BLaER1 treated with 17β-estradiol and CSF1 and Interleukin-3, amounts not matched to agents 10 nM and 100 nM (cell line): Measurements from ENCODE around the gene SV2B.

Experiments
- H3K27ac ChIP-seq, 11 experiments: shearing (Covaris generic); formaldehyde crosslinking; 2 replicates each; pipeline ENCODE4 v1.8.1; 2022
- H3K27me3 ChIP-seq, 11 experiments: shearing (Covaris generic); formaldehyde crosslinking; 2 replicates each; pipeline ENCODE4 v1.8.1; 2022
- H3K36me3 ChIP-seq, 11 experiments: shearing (Covaris generic); formaldehyde crosslinking; 2 replicates each; pipeline ENCODE4 v1.8.1; 2022
- H3K4me1 ChIP-seq, 10 experiments: shearing (Covaris generic); formaldehyde crosslinking; 2 replicates each; pipeline ENCODE4 v1.8.1; 2022
- H3K4me2 ChIP-seq, 11 experiments: shearing (Covaris generic); formaldehyde crosslinking; 2 replicates each; pipeline ENCODE4 v1.8.1; 2022
- H3K4me3 ChIP-seq, 10 experiments: shearing (Covaris generic); formaldehyde crosslinking; 2 replicates each; pipeline ENCODE4 v1.8.1; 2022
- H3K9ac ChIP-seq, 11 experiments: shearing (Covaris generic); formaldehyde crosslinking; 2 replicates each; pipeline ENCODE4 v1.8.1; 2022
- H3K9me3 ChIP-seq, 11 experiments: shearing (Covaris generic); formaldehyde crosslinking; replicated peaks in 1 of 11; 2 replicates each; pipeline ENCODE4 v1.8.1; 2022
- H4K20me1 ChIP-seq, 11 experiments: shearing (Covaris generic); formaldehyde crosslinking; 2 replicates each; pipeline ENCODE4 v1.8.1; 2022
- Cebpa-rat ChIP-seq, 11 experiments: shearing (Covaris generic); IDR thresholded peaks; 2 replicates each; pipeline ENCODE4 v1.8.1; 2022

SV2B gene

GRCh38 chr15:91153954-91154353, 53.9 kb downstream of the SV2B start:
- no peak for TF ChIP-seq Cebpa-rat (IDR thresholded peaks at IDR 0.05)
- no peaks in the 10 kb centered on the region; a peak in 1 of 22 replicates for H4K20me1 ChIP-seq
- H3K9ac ChIP-seq, result no peak overlapping the region
- no peaks in the 10 kb centered on the region for H3K27me3 ChIP-seq
- no peak overlapping the region for H3K4me3 ChIP-seq
- no peaks in the 10 kb centered on the region for H3K9me3 ChIP-seq
- no peaks in the 10 kb centered on the region for H3K36me3 ChIP-seq
- H3K4me2 ChIP-seq, result no peak overlapping the region
- H3K4me1 ChIP-seq, result peaks cover 0 to 21% (median 14%) of the 10 kb centered on the region in 10 experiments; a peak in 16 of 20 replicates
- no peak overlapping the region for H3K27ac ChIP-seq

- Histone ChIP-seq H3K9ac (no peak overlapping the region), H3K9me3 (no peaks in the 10 kb centered on the region), H3K4me2 (peak overlapping the region in 7 of 11 experiments; percentile 32 to 71 (median 59); a peak in 14 of 22 replicates), H4K20me1 (no peaks in the 10 kb centered on the region; a peak in 1 of 22 replicates), H3K27ac (no peak overlapping the region), H3K36me3 (no peaks in the 10 kb centered on the region), H3K4me3 (no peak overlapping the region), H3K4me1 (peaks cover 0 to 21% (median 14%) of the 10 kb centered on the region in 10 experiments; a peak in 16 of 20 replicates), H3K27me3 (no peaks in the 10 kb centered on the region)
- no peak for TF ChIP-seq Cebpa-rat (IDR thresholded peaks at IDR 0.05)
Observed at GRCh38 chr15:91156175-91156726, 56.2 kb downstream of the SV2B start.

- Histone ChIP-seq H3K27ac (no peak overlapping the region), H3K27me3 (no peaks in the 10 kb centered on the region), H3K36me3 (no peaks in the 10 kb centered on the region), H3K9me3 (peaks cover 0 to 4% (median 0%) of the 10 kb centered on the region in 11 experiments; a peak in 1 of 22 replicates), H4K20me1 (no peaks in the 10 kb centered on the region), H3K4me3 (no peak overlapping the region), H3K4me2 (no peak overlapping the region), H3K9ac (no peak overlapping the region), H3K4me1 (peaks cover 0 to 21% (median 14%) of the 10 kb centered on the region in 10 experiments; a peak in 16 of 20 replicates)
- no peak for TF ChIP-seq Cebpa-rat (IDR thresholded peaks at IDR 0.05)
Observed at GRCh38 chr15:91158415-91159394, 58.6 kb downstream of the SV2B start.

GRCh38 chr15:91165850-91166249, 65.8 kb downstream of the SV2B start:
- Histone ChIP-seq H3K4me3 (no peak overlapping the region), H3K36me3 (no peaks in the 10 kb centered on the region), H3K9ac (no peak overlapping the region), H3K4me2 (no peak overlapping the region), H3K27me3 (no peaks in the 10 kb centered on the region), H3K4me1 (no peaks in the 10 kb centered on the region), H3K9me3 (peaks cover 26 to 45% (median 35%) of the 10 kb centered on the region in 11 experiments), H4K20me1 (no peaks in the 10 kb centered on the region), H3K27ac (no peak overlapping the region)
- TF ChIP-seq Cebpa-rat (IDR thresholded peaks at IDR 0.05), result no peak

GRCh38 chr15:91168457-91168856, 68.4 kb downstream of the SV2B start:
- Histone ChIP-seq H3K4me3 (no peak overlapping the region), H3K27ac (no peak overlapping the region), H3K9ac (no peak overlapping the region), H3K36me3 (no peaks in the 10 kb centered on the region), H3K4me1 (no peaks in the 10 kb centered on the region), H3K27me3 (no peaks in the 10 kb centered on the region), H3K9me3 (peaks cover 26 to 45% (median 34%) of the 10 kb centered on the region in 11 experiments), H4K20me1 (no peaks in the 10 kb centered on the region), H3K4me2 (no peak overlapping the region)
- no peak for TF ChIP-seq Cebpa-rat (IDR thresholded peaks at IDR 0.05)

GRCh38 chr15:91171334-91171733, 71.3 kb downstream of the SV2B start:
- no peak overlapping the region for H3K4me3 ChIP-seq
- no peak overlapping the region for H3K9ac ChIP-seq
- no peaks in the 10 kb centered on the region for H3K27me3 ChIP-seq
- no peak for TF ChIP-seq Cebpa-rat (IDR thresholded peaks at IDR 0.05)
- no peak overlapping the region for H3K27ac ChIP-seq
- H3K9me3 ChIP-seq, result peaks cover 11 to 21% (median 16%) of the 10 kb centered on the region in 11 experiments; a peak in 21 of 22 replicates
- no peaks in the 10 kb centered on the region for H3K4me1 ChIP-seq
- no peaks in the 10 kb centered on the region for H3K36me3 ChIP-seq
- H4K20me1 ChIP-seq, result no peaks in the 10 kb centered on the region
- no peak overlapping the region for H3K4me2 ChIP-seq

- H3K9me3 ChIP-seq, result no peaks in the 10 kb centered on the region
- H3K9ac ChIP-seq, result no peak overlapping the region
- TF ChIP-seq Cebpa-rat (IDR thresholded peaks at IDR 0.05), result no peak
- H3K36me3 ChIP-seq, result no peaks in the 10 kb centered on the region
- no peak overlapping the region for H3K27ac ChIP-seq
- no peaks in the 10 kb centered on the region for H4K20me1 ChIP-seq
- no peak overlapping the region for H3K4me2 ChIP-seq
- H3K4me1 ChIP-seq, result no peaks in the 10 kb centered on the region
- no peak overlapping the region for H3K4me3 ChIP-seq
- no peaks in the 10 kb centered on the region for H3K27me3 ChIP-seq
Observed at GRCh38 chr15:91182101-91182500, 82.0 kb downstream of the SV2B start.

- Histone ChIP-seq H3K4me1 (no peaks in the 10 kb centered on the region), H3K9me3 (no peaks in the 10 kb centered on the region), H3K9ac (no peak overlapping the region), H3K36me3 (no peaks in the 10 kb centered on the region), H3K27me3 (no peaks in the 10 kb centered on the region), H3K27ac (no peak overlapping the region), H4K20me1 (no peaks in the 10 kb centered on the region), H3K4me2 (no peak overlapping the region), H3K4me3 (no peak overlapping the region)
- no peak for TF ChIP-seq Cebpa-rat (IDR thresholded peaks at IDR 0.05)
Observed at GRCh38 chr15:91183596-91183995, 83.5 kb downstream of the SV2B start.

- H3K4me1 ChIP-seq, result no peaks in the 10 kb centered on the region
- no peaks in the 10 kb centered on the region for H3K36me3 ChIP-seq
- no peak for TF ChIP-seq Cebpa-rat (IDR thresholded peaks at IDR 0.05)
- no peak overlapping the region for H3K4me3 ChIP-seq
- no peaks in the 10 kb centered on the region for H4K20me1 ChIP-seq
- no peak overlapping the region for H3K9ac ChIP-seq
- H3K4me2 ChIP-seq, result no peak overlapping the region
- no peaks in the 10 kb centered on the region for H3K27me3 ChIP-seq
- H3K27ac ChIP-seq, result no peak overlapping the region
- H3K9me3 ChIP-seq, result no peaks in the 10 kb centered on the region
Observed at GRCh38 chr15:91184441-91184840, 84.4 kb downstream of the SV2B start.
